CD4-positive, alpha-beta memory T cell (primary cell): Measurements from ENCODE around the gene SETBP1. TPM values are rescaled to one million over a fixed set of nuclear protein-coding genes. Genes with fewer than 3 reads are reported as not detected.
"Not testable (repeated sequence)": the region's sequence is repeated elsewhere in the genome, so short reads cannot be mapped to it uniquely, and the experiment has no call there.

ENCODE experiments used
- CTCF ChIA-PET: fragments of 350-600 bp; sonication (Branson Sonifier 250); formaldehyde crosslinking; loops from one replicate; lab custom pipeline; 2021; ENCODE audit warnings: inconsistent platforms; ENCODE audit not compliant: partially characterized antibody; lab: Charles Lee
- POLR2A ChIA-PET: fragments of 350-600 bp; sonication (Branson Sonifier 250); formaldehyde crosslinking; loops from one replicate; lab custom pipeline; 2021; ENCODE audit not compliant: partially characterized antibody; lab: Charles Lee
- DNase-seq, 5 donors: peaks; one replicate each; pipeline versions ENCODE4 v3.0.0 to v3.0.0-alpha.2; 2020 to 2022; ENCODE audit warnings: mixed read lengths in 1 of 5
- H3K27ac ChIP-seq: one replicate; pipeline ENCODE4 v1.7.0; 2013; ENCODE audit warnings: low read depth, low read length
- H3K27me3 ChIP-seq: 2 replicates; pipeline ENCODE4 v1.7.0; 2013; ENCODE audit warnings: mild to moderate bottlenecking, low read length, moderate library complexity; ENCODE audit not compliant: insufficient read depth
- H3K36me3 ChIP-seq: 2 replicates; pipeline ENCODE4 v1.7.0; 2013; ENCODE audit warnings: mild to moderate bottlenecking, low read length, moderate library complexity; ENCODE audit not compliant: insufficient read depth
- H3K4me1 ChIP-seq: 2 replicates; pipeline ENCODE4 v1.7.0; 2013; ENCODE audit warnings: mild to moderate bottlenecking, low read length, moderate library complexity; ENCODE audit not compliant: insufficient read depth
- H3K4me3 ChIP-seq, 2 donors: one replicate each; pipeline ENCODE4 v1.7.0; 2013; ENCODE audit warnings: low read length in 2 of 2, mild to moderate bottlenecking in 1 of 2
- H3K9me3 ChIP-seq, 2 donors: one replicate each; pipeline ENCODE4 v1.7.0; 2013; ENCODE audit warnings: low read length in 2 of 2, control low read depth in 1 of 2; ENCODE audit not compliant: control insufficient read depth in 1 of 2
- H3K27ac Mint-ChIP-seq, 7 donors: one replicate each; pipeline ENCODE4 v1.8.0; 2020 to 2021; ENCODE audit warnings: mixed read lengths in 7 of 7, mild to moderate bottlenecking in 6 of 7, inconsistent platforms in 3 of 7, moderate library complexity in 3 of 7
- H3K27me3 Mint-ChIP-seq, 2 donors: one replicate each; pipeline ENCODE4 v1.8.0; 2020 to 2021; ENCODE audit warnings: mixed read lengths in 2 of 2
- H3K36me3 Mint-ChIP-seq, 2 donors: one replicate each; pipeline ENCODE4 v1.8.0; 2020 to 2021; ENCODE audit warnings: mixed read lengths in 2 of 2, inconsistent platforms in 1 of 2, mild to moderate bottlenecking in 1 of 2
- H3K4me1 Mint-ChIP-seq, 4 donors: one replicate each; pipeline ENCODE4 v1.8.0; 2020 to 2021; ENCODE audit warnings: mixed read lengths in 4 of 4, mild to moderate bottlenecking in 1 of 4
- H3K4me3 Mint-ChIP-seq, 8 donors: one replicate each; pipeline ENCODE4 v1.8.0; 2020 to 2021; ENCODE audit warnings: mixed read lengths in 8 of 8, mild to moderate bottlenecking in 7 of 8, moderate library complexity in 6 of 8, inconsistent platforms in 3 of 8
- H3K9me3 Mint-ChIP-seq, 8 donors: one replicate each; pipeline ENCODE4 v1.8.0; 2020 to 2021; ENCODE audit warnings: mixed read lengths in 8 of 8, mild to moderate bottlenecking in 5 of 8, inconsistent platforms in 3 of 8, moderate library complexity in 1 of 8
- intact Hi-C: fragments of 100-400 bp; cut with micrococcal nuclease; formaldehyde crosslinking; loops from one replicate; pipeline ENCODE4 v1.15.1; 2023
- polyA plus RNA-seq, 2 donors: library from polyadenylated mRNA; unstranded; fragments of 300-500 nt; fragmentation: Illumina TruSeq; gene quantifications; one replicate each; pipeline ENCODE4 v1.2.3, GENCODE V29; 2021
- total RNA-seq, 2 experiments: library from RNA; stranded (reverse); gene quantifications; one replicate each; pipeline ENCODE4 v1.2.3, GENCODE V29; 2021

Gene SETBP1
- total and polyA plus RNA-seq, 4 experiments from 2014 or later = 0.03 to 0.21 (median 0.09) TPM; not detected in 1

DNA sequence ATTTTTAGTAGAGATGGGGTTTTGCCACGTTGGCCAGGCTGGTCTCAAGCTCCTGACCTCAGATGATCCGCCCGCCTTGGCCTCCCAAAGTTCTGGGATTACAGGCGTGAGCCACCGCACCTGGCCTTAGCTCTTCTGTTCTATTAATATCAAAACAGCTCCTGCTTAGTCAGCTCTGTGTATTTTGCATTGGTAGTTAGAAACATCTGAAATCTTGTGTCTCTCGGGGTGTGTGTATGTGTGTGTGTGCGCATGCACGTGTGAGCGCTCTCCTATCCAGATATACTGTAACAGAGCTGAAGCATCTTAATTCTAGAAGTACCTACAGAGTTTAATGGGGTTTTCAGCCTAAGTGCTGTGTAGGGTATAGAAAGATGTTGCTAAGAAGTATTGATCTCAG is 33.7 kb downstream of the SETBP1 start:
- intact Hi-C loops = no loop called here
- Histone ChIP-seq H3K4me1 (peaks cover 4% of the 10 kb centered on the region), H3K36me3 (no peaks in the 10 kb centered on the region), H3K9me3 (no peaks in the 10 kb centered on the region), H3K27me3 (no peaks in the 10 kb centered on the region), H3K27ac (no peak overlapping the region), H3K4me3 (no peak overlapping the region)
- Mint-ChIP-seq H3K4me3 (no peak overlapping the region), H3K27me3 (peaks cover 3 to 4% of the 10 kb centered on the region in 2 donors), H3K27ac (no peak overlapping the region), H3K4me1 (peaks cover 4 to 16% (median 12%) of the 10 kb centered on the region in 4 donors), H3K9me3 (no peaks in the 10 kb centered on the region), H3K36me3 (no peaks in the 10 kb centered on the region)
- ChIA-PET POLR2A (no interaction called here), CTCF (interaction anchor here (0.9 kb wide), 1 partner anchor 10 kb away, joined by 5 read pairs; no protein-coding TSS in a partner anchor)
- DNase-seq = no peak

DNA sequence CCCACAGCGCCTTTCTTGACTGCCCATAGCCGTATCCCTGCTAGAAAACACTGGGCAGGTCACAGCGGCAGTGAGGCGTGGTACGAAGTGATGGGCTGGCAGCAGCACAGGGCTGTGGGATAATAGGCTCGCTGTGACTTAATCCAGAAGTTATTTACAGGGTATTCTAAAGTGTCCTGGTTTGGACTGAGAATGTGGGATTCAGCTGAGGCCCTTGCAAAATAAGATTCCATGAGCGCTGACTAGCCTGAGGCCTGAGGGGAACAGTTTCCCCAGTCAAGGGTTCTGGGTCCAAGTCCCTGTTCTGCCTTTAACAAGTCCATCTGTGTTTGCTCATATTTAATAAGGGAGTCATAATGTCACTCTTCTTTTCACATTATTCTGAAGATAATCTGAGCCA is 34.6 kb downstream of the SETBP1 start:
- H3K4me1 ChIP-seq = peaks cover 4% of the 10 kb centered on the region
- H3K27ac Mint-ChIP-seq = no peak overlapping the region
- no peaks in the 10 kb centered on the region for H3K27me3 ChIP-seq
- no peaks in the 10 kb centered on the region for H3K36me3 Mint-ChIP-seq
- H3K4me3 ChIP-seq = no peak overlapping the region
- ChIA-PET POLR2A (no interaction called here), CTCF (interaction anchor here (0.9 kb wide), 1 partner anchor 9 kb away, joined by 5 read pairs; no protein-coding TSS in a partner anchor)
- peaks cover 2 to 16% (median 11%) of the 10 kb centered on the region in 4 donors for H3K4me1 Mint-ChIP-seq
- H3K4me3 Mint-ChIP-seq = no peak overlapping the region
- no peaks in the 10 kb centered on the region for H3K9me3 ChIP-seq
- peaks cover 1 to 4% of the 10 kb centered on the region in 2 donors for H3K27me3 Mint-ChIP-seq
- H3K9me3 Mint-ChIP-seq = no peaks in the 10 kb centered on the region
- no peak for DNase-seq
- intact Hi-C loops = no loop called here
- H3K27ac ChIP-seq = no peak overlapping the region
- H3K36me3 ChIP-seq = no peaks in the 10 kb centered on the region

DNA sequence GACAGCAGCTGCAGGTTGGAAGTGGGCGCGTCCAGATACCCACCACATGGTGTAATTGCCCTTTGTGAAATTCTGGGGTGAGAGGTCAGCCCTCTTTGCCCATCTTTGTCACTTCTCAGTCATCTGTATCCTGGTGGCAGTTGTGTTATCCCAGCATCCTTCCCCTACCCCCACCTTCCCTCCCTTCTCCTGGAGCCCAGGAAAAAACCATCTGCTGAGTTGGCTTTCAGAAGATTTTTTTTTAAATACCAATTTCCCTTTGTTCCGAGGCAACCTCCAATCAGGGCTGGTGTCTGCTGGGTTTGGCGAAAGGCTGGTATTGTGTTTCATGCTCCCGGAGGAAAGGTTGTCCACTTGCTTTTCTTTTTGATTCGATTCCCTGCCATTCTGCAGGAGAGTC is 35.2 kb downstream of the SETBP1 start:
- no peak overlapping the region for H3K4me3 Mint-ChIP-seq
- H3K9me3 Mint-ChIP-seq = no peaks in the 10 kb centered on the region
- no peak overlapping the region for H3K27ac Mint-ChIP-seq
- DNase-seq = no peak
- H3K4me1 Mint-ChIP-seq = peaks cover 2 to 16% (median 11%) of the 10 kb centered on the region in 4 donors
- intact Hi-C loops = no loop called here
- no peaks in the 10 kb centered on the region for H3K9me3 ChIP-seq
- H3K4me1 ChIP-seq = peaks cover 4% of the 10 kb centered on the region
- H3K36me3 ChIP-seq = no peaks in the 10 kb centered on the region
- no peaks in the 10 kb centered on the region for H3K27me3 ChIP-seq
- H3K27ac ChIP-seq = no peak overlapping the region
- H3K36me3 Mint-ChIP-seq = no peaks in the 10 kb centered on the region
- no peak overlapping the region for H3K4me3 ChIP-seq
- peaks cover 1 to 4% of the 10 kb centered on the region in 2 donors for H3K27me3 Mint-ChIP-seq
- CTCF ChIA-PET = no interaction called here
- POLR2A ChIA-PET = no interaction called here

DNA sequence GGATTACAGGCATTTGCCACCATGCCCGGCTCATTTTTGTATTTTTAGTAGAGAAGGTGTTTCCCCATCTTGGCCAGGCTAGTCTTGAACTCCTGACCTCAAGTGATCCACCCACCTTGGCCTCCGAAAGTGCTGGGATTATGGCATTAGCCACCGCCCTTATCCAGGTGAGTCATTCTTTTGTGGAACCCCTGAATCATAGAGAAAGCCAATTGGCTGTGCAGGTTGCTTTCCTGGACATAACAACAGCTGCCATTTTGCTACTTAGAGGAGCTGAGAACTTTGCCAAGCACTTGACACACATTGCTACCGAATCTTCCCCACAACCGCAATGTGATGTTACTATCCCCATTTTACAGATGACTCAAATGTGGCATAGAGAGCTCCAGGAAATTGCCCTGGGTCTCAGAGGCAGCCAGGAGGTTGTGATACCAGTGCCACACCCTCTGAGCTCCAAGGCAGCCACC is 36.0 kb downstream of the SETBP1 start:
- CTCF ChIA-PET = no interaction called here
- POLR2A ChIA-PET = interaction anchor here (1.1 kb wide), 1 partner anchor 10 kb away, joined by 6 read pairs; no protein-coding TSS in a partner anchor
- Histone ChIP-seq H3K4me1 (peaks cover 4% of the 10 kb centered on the region), H3K27me3 (no peaks in the 10 kb centered on the region), H3K27ac (no peak overlapping the region), H3K4me3 (no peak overlapping the region), H3K36me3 (no peaks in the 10 kb centered on the region), H3K9me3 (no peaks in the 10 kb centered on the region)
- Mint-ChIP-seq H3K36me3 (no peaks in the 10 kb centered on the region), H3K4me1 (peaks cover 2 to 15% (median 12%) of the 10 kb centered on the region in 4 donors), H3K9me3 (no peaks in the 10 kb centered on the region), H3K4me3 (peak overlapping the region in 1 of 8 donors; percentile 2), H3K27me3 (peaks cover 1 to 4% of the 10 kb centered on the region in 2 donors), H3K27ac (peak overlapping the region in 1 of 7 donors; percentile 14)
- no peak for DNase-seq
- intact Hi-C loops = no loop called here

DNA sequence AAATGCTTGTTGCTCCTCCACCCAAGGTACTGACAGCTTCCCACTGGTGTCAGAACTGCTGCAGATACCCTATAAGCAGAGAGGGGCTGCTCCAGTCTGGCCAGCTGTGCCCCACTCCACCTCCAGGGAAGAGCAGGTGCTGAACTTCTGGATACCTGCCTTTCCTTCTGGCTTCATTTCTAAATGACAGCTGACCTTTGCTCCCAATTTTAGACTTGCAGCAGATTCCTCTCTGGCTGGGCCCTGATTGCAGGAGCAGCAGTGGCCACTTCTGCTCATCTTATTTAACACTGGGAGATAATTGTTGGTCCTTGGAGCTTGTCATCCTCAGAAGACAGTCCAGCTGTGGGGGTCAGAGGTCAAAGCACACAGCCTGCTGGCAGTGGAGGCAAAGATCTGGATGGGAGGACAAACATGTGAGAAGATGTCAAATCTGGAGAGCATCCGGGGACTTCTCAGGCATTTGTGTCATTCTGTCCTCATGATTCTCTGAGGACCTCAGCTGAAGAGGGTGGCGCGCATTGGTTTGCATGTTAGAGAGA is 38.9 kb downstream of the SETBP1 start:
- Mint-ChIP-seq H3K27me3 (peaks cover 0 to 1% of the 10 kb centered on the region in 2 donors), H3K4me3 (no peak overlapping the region), H3K36me3 (no peaks in the 10 kb centered on the region), H3K9me3 (no peaks in the 10 kb centered on the region), H3K4me1 (peaks cover 14 to 34% (median 24%) of the 10 kb centered on the region in 4 donors), H3K27ac (peak overlapping the region in 1 of 7 donors; percentile 18)
- Histone ChIP-seq H3K36me3 (no peaks in the 10 kb centered on the region), H3K4me3 (no peak overlapping the region), H3K27me3 (no peaks in the 10 kb centered on the region), H3K4me1 (peaks cover 17% of the 10 kb centered on the region), H3K9me3 (no peaks in the 10 kb centered on the region), H3K27ac (no peak overlapping the region)
- ChIA-PET CTCF (no interaction called here), POLR2A (no interaction called here)
- DNase-seq = no peak
- intact Hi-C loops = no loop called here

DNA sequence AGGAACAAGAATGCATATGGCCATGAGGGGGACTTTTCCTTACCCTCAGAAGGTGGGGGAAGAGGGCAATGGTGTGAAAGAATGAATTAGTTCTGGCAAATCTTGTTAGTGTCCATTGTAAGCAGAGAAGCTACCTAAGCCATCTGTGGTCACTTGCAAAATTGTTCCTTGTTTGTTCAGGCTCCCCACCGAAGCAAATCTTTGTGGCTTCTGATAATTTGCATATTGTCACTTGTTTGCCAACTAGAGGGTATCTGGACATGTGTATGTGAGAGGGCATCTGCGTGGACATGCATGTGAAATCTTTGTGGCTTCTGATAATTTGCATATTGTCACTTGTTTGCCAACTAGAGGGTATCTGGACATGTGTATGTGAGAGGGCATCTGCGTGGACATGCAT is 41.1 kb downstream of the SETBP1 start:
- H3K27me3 ChIP-seq, H3K27ac ChIP-seq, H3K4me3 Mint-ChIP-seq, intact Hi-C loops, H3K9me3 Mint-ChIP-seq, CTCF ChIA-PET, H3K36me3 ChIP-seq, H3K9me3 ChIP-seq, H3K36me3 Mint-ChIP-seq, H3K27me3 Mint-ChIP-seq, H3K4me3 ChIP-seq, DNase-seq: not testable (repeated sequence)
- POLR2A ChIA-PET = interaction anchor here (1.1 kb wide), 1 partner anchor 42 kb away, joined by 3 read pairs; no protein-coding TSS in a partner anchor
- Mint-ChIP-seq H3K27ac (peak overlapping the region in 1 of 7 donors; percentile 77), H3K4me1 (peaks cover 33 to 55% (median 42%) of the 10 kb centered on the region in 4 donors)
- H3K4me1 ChIP-seq = peaks cover 38% of the 10 kb centered on the region

DNA sequence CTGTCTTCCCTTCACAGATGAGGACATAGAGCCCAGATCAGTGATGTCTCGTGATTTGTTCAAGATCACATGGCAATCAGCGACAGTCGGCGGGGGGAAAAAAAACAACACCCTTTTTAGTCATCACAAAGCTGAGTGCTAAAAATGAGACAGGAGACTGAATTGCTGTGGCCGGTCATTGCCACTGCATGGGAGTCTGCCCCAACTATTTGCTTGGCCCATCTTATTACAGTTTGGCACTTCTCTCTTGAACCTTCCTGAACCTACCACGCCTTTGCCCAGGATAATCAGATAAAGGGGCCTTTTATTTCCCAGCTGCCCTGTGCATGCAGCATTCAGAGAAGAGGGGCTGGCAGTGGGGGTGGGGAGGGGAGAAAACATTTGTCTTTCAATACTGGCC is 42.7 kb downstream of the SETBP1 start:
- Histone ChIP-seq H3K4me1 (peaks cover 47% of the 10 kb centered on the region), H3K36me3 (no peaks in the 10 kb centered on the region), H3K27me3 (no peaks in the 10 kb centered on the region), H3K27ac (no peak overlapping the region), H3K4me3 (no peak overlapping the region), H3K9me3 (no peaks in the 10 kb centered on the region)
- Mint-ChIP-seq H3K4me1 (peaks cover 39 to 58% (median 47%) of the 10 kb centered on the region in 4 donors), H3K4me3 (no peak overlapping the region), H3K27ac (peak overlapping the region in 3 of 7 donors; percentile 0 to 24 (median 8)), H3K27me3 (no peaks in the 10 kb centered on the region), H3K9me3 (no peaks in the 10 kb centered on the region), H3K36me3 (no peaks in the 10 kb centered on the region)
- ChIA-PET CTCF (interaction anchor here (0.9 kb wide), 1 partner anchor 19 kb away, joined by 3 read pairs; no protein-coding TSS in a partner anchor), POLR2A (interaction anchor here (1.4 kb wide), 1 partner anchor 23 kb away, joined by 3 read pairs; no protein-coding TSS in a partner anchor)
- intact Hi-C loops = no loop called here
- DNase-seq = no peak
